Muscle layer of duodenum (tissue), 2 donors: ENCODE measurements around the gene TMIGD2.
"Not testable (repeated sequence)": the region's sequence is repeated elsewhere in the genome, so short reads cannot be mapped to it uniquely, and the experiment has no call there.

Experiments used
- H3K27ac ChIP-seq: one replicate; pipeline ENCODE4 v1.7.0; 2013; ENCODE audit warnings: mild to moderate bottlenecking, low read length
- H3K27me3 ChIP-seq: one replicate; pipeline ENCODE4 v1.7.0; 2013; ENCODE audit warnings: low read depth, mild to moderate bottlenecking, control low read depth, low read length
- H3K36me3 ChIP-seq, 2 donors: one replicate each; pipeline ENCODE4 v1.7.0; 2013; ENCODE audit warnings: low read length in 2 of 2, control low read depth in 1 of 2, mild to moderate bottlenecking in 1 of 2; ENCODE audit not compliant: insufficient read depth in 2 of 2, control insufficient read depth in 1 of 2
- H3K4me1 ChIP-seq, 2 donors: one replicate each; pipeline ENCODE4 v1.7.0; 2013; ENCODE audit warnings: low read length in 2 of 2, mild to moderate bottlenecking in 2 of 2, control low read depth in 1 of 2, moderate library complexity in 1 of 2; ENCODE audit not compliant: insufficient read depth in 2 of 2, control insufficient read depth in 1 of 2
- H3K4me3 ChIP-seq, 2 donors: one replicate each; pipeline ENCODE4 v1.7.0; 2013; ENCODE audit warnings: low read length in 2 of 2, low read depth in 1 of 2, mild to moderate bottlenecking in 1 of 2
- H3K9me3 ChIP-seq, 2 donors: one replicate each; pipeline ENCODE4 v1.7.0; 2013; ENCODE audit warnings: low read length in 2 of 2, control low read depth in 1 of 2, mild to moderate bottlenecking in 1 of 2; ENCODE audit not compliant: control insufficient read depth in 1 of 2
- donor health status: healthy.

The TMIGD2 gene

GRCh38 chr19:4291184-4291732, 10.9 kb downstream of the TMIGD2 start:
- H3K4me1 ChIP-seq = no peaks in the 10 kb centered on the region
- H3K4me3 ChIP-seq = no peak overlapping the region
- H3K9me3 ChIP-seq = no peaks in the 10 kb centered on the region
- no peaks in the 10 kb centered on the region for H3K36me3 ChIP-seq
- no peaks in the 10 kb centered on the region for H3K27me3 ChIP-seq
- H3K27ac ChIP-seq = no peak overlapping the region

- Histone ChIP-seq H3K4me1 (no peaks in the 10 kb centered on the region), H3K36me3 (no peaks in the 10 kb centered on the region), H3K27ac (no peak overlapping the region), H3K9me3 (no peaks in the 10 kb centered on the region), H3K27me3 (peaks cover 7% of the 10 kb centered on the region), H3K4me3 (no peak overlapping the region)
Measured at GRCh38 chr19:4288091-4288777, 14.0 kb downstream of the TMIGD2 start.

DNA sequence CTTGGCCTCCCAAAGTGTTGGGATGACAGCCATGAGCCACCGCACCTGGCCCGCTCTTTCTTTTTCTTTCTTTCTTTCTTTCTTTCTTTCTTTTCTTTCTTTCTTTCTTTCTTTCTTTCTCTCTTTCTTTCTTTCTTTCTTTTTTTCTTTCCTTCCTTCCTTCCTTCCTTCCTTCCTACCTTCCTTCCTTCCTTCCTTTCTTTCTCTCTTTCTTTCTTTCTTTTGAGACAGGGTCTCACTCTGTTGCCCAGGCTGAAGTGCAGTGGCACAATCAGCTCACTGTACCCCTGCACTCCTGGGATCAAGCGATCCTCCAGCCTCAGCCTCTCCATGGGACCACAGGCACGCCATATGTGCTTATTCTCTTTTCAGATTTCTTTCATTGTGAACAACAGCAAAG, 16.0 kb downstream of the TMIGD2 start:
- not testable (repeated sequence) for H3K9me3 ChIP-seq, H3K4me1 ChIP-seq, H3K4me3 ChIP-seq, H3K27ac ChIP-seq, H3K27me3 ChIP-seq, H3K36me3 ChIP-seq

DNA sequence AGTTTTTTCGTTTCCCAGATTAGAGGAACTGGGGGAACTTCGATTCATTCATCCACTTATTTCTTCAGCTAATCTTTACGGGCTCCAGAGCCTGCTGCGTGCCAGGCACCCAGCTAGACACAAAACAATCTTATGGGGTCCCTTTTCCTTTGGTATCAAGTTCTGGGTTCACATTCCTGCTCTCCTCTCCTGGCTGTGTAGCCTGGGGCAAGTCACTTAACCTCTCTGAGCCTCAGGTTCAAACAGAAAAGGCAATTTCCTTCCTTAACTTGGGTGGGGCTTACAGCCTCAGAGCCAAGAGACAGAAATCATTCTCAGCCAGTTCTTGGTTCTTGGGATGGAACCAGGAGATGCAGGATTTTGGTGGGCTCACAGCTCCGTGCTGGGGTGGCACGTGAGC, 17.2 kb downstream of the TMIGD2 start:
- Histone ChIP-seq H3K27ac (peak overlapping the region; percentile 16), H3K36me3 (no peaks in the 10 kb centered on the region), H3K4me3 (peak overlapping the region in 1 of 2 donors; percentile 33), H3K9me3 (no peaks in the 10 kb centered on the region), H3K27me3 (peaks cover 18% of the 10 kb centered on the region), H3K4me1 (peaks cover 0 to 3% of the 10 kb centered on the region in 2 donors)

GRCh38 chr19:4284176-4284958, 17.8 kb downstream of the TMIGD2 start:
- H3K36me3 ChIP-seq = no peaks in the 10 kb centered on the region
- H3K27me3 ChIP-seq = peaks cover 24% of the 10 kb centered on the region
- no peaks in the 10 kb centered on the region for H3K9me3 ChIP-seq
- H3K27ac ChIP-seq = peak overlapping the region; percentile 16
- peaks cover 0 to 9% of the 10 kb centered on the region in 2 donors for H3K4me1 ChIP-seq
- H3K4me3 ChIP-seq = peak overlapping the region in 1 of 2 donors; percentile 33

GRCh38 chr19:4279530-4280422, 22.4 kb downstream of the TMIGD2 start:
- Histone ChIP-seq H3K4me1 (peaks cover 0 to 18% of the 10 kb centered on the region in 2 donors), H3K27ac (no peak overlapping the region), H3K9me3 (no peaks in the 10 kb centered on the region), H3K36me3 (no peaks in the 10 kb centered on the region), H3K27me3 (peaks cover 19% of the 10 kb centered on the region), H3K4me3 (peak overlapping the region in 1 of 2 donors; percentile 48)

GRCh38 chr19:4279267-4279529, 23.0 kb downstream of the TMIGD2 start:
- Histone ChIP-seq H3K9me3 (no peaks in the 10 kb centered on the region), H3K36me3 (no peaks in the 10 kb centered on the region), H3K4me1 (peaks cover 0 to 18% of the 10 kb centered on the region in 2 donors), H3K4me3 (peak overlapping the region in 1 of 2 donors; percentile 48), H3K27me3 (peaks cover 17% of the 10 kb centered on the region), H3K27ac (no peak overlapping the region)

- no peaks in the 10 kb centered on the region for H3K9me3 ChIP-seq
- no peak within 1 kb of the TSS for H3K27ac ChIP-seq
- H3K36me3 ChIP-seq = no peaks in the 10 kb centered on the region
- peak within 1 kb of the TSS in 1 of 2 donors; percentile 48 for H3K4me3 ChIP-seq
- peaks cover 0 to 18% of the 10 kb centered on the region in 2 donors for H3K4me1 ChIP-seq
- H3K27me3 ChIP-seq = peaks cover 17% of the 10 kb centered on the region
Measured at GRCh38 chr19:4278419-4279266, 23.5 kb downstream of the TMIGD2 start, which contains the start of gene SHD. TSS of gene SHD (plus strand) at chr19:4279266. CDS start at chr19:4280064, 798 bp downstream.

GRCh38 chr19:4278010-4278409, 24.2 kb downstream of the TMIGD2 start:
- Histone ChIP-seq H3K4me3 (no peak overlapping the region), H3K36me3 (no peaks in the 10 kb centered on the region), H3K27me3 (peaks cover 17% of the 10 kb centered on the region), H3K4me1 (peaks cover 0 to 18% of the 10 kb centered on the region in 2 donors), H3K9me3 (no peaks in the 10 kb centered on the region), H3K27ac (no peak overlapping the region)

DNA sequence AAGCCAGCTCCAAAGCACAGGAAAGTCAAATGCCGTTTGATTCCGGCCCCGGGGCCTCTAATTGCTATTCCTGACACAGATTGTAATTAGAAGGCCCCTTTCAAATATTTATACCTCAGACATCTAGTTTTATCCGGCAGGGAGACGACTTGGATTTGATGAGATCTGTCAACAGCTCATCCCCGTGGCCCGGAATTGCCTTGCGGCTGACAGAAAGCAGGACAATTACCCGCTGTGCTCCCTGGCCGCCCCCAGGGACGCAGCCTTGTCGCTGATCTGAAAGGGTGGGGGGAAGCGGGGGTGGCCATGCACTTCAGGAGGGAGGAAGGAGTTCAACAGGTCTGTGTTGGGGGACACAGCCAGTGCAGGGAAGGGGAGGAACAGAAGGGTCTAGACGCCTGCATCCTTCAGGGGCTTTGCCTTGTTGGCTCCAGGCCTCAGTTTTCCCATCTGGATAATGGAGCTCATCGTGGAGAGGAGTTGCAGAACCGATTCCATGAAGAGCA, 24.9 kb downstream of the TMIGD2 start:
- Histone ChIP-seq H3K36me3 (no peaks in the 10 kb centered on the region), H3K4me3 (no peak overlapping the region), H3K9me3 (no peaks in the 10 kb centered on the region), H3K27ac (no peak overlapping the region), H3K27me3 (peaks cover 17% of the 10 kb centered on the region), H3K4me1 (peaks cover 0 to 18% of the 10 kb centered on the region in 2 donors)
